A172 (cell line): ENCODE data around the gene HES5. TPM values are rescaled to one million over a fixed set of nuclear protein-coding genes. Genes with fewer than 3 reads are reported as not detected.
A peak's percentile ranks its signal among the peaks of the same experiment; 100 is the strongest.

Experiments used
- DNase-seq: peaks from one replicate; pipeline ENCODE4 v3.0.0-alpha.2; 2015; ENCODE audit warnings: low spot score
- total RNA-seq: library from RNA; depleted of rRNA; stranded (reverse); fragments of >200 nt; shearing (Covaris generic); gene quantifications from 2 replicates; pipeline ENCODE4 v1.2.3, GENCODE V29; 2014

HES5 gene
- total RNA-seq, 1 experiment from 2014 or later = not detected

GRCh38 chr1:2530513-2531361 lies 674 bp upstream of the HES5 start:
- no peak for DNase-seq

DNA sequence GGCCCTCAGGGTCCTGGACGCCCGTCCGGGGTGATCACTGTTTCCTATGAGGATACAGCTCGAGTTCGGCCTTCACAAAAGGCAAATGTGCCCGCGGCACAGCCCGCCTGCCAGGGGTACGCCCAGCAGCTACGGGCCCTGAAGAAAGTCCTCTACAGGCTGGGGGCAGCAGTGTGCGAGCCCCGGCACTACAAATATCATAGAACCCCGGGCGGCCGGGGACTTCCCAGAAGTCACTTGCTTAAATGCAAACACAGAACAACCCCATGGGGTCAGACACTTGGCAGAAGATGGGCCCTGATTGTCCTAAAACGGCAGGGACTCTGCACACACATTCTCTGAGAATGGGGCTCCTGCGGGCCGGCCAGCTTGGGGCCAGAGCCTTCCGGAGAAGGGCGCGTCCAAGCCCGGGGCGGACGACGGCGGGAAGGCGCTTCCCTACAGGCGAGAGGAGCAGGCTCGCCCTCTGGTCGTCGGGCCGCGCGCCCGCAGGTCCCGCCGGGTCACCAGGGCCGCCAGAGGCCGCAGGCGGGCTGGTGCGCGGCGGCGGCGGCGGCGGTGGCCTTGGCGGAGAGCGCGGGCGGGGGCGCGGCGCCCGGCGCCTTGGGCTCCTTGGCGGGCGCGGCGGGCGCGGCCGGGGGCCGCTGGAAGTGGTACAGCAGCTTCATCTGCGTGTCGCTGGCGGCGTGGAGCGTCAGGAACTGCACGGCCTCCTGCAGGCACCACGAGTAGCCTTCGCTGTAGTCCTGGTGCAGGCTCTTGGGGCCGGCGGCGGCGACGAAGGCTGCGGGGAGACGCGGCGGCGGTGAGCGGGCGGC lies 888 bp downstream of the HES5 start:
- no peak for DNase-seq

GRCh38 chr1:2528611-2528965 lies 1.5 kb downstream of the HES5 start:
- no peak for DNase-seq

GRCh38 chr1:2528016-2528415 lies 2.0 kb downstream of the HES5 start:
- no peak for DNase-seq

DNA sequence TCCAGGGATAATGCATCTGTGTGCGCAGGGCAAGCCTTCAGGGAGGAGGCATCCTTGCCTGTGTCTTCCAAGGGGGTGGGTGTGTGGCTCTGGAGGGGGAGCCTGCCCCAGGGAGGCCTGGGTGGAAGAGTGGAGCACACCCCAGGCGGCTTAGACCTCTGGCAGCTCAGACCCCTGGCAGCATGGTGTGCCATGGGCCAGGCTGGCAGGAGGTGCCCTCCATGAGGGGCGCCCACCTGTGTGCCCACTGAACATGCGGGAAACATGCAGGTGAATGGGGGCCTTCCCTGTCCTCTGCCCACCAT lies 2.6 kb downstream of the HES5 start:
- no peak for DNase-seq

GRCh38 chr1:2526824-2527555 lies 3.1 kb downstream of the HES5 start:
- DNase-seq = peak; percentile 48

- peak; percentile 69 for DNase-seq
Measured at GRCh38 chr1:2525920-2526823, 3.9 kb downstream of the HES5 start, which contains the start of gene PANK4. Gene PANK4 (minus strand): TSS chr1:2526596. CDS start chr1:2526587, 9 bp downstream.

DNA sequence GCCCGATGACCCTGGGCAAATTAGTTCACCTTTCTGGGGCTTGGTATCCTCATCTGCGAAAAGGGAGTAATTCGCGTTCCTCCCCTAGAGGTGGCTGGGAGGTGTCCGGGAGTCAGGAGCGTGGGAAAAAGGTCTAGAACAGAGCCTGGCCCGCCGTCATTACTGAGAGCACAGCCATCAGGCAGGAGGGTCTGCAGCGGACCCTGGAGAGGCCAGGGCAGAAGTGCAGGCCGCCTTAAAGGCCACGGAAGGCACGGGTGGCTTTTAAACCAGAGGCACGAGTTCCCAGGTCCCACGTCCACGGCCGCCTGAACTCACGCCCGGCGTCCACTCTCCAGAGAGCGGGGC lies 4.5 kb downstream of the HES5 start:
- DNase-seq = no peak

DNA sequence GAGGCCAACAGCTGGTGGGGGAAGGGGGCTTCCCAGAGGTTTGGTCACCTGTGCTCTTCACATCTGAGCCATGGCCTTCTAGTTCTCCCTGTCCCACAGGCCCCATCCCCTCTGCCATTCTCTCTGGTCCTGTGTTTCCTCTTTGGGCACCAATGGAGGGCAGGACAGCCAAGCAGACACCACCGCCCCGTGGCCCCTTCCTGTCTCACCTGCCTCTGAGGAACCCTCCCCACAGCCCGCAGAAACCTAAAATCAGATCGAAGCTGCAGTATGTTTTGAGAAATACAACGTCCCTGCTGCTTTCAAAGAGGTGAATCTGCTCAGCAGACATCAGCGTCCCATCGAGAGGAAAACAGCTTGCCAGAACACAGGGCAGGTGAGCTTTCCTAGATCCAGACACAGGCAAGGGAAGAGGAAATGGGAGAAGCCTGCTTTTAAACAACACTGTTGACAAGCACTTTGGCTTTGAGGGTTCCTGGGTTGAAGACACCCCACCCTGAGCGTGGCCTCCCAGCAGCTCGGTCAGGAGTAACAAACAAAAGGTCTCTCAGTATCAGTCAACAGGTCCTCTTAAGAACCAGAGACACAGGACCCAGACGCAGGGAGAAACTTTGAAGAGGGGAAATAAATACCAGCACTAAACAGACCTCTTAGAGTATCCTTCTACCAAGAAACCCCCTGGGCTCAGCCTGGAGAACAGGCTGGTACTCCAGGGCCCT lies 6.0 kb downstream of the HES5 start:
- no peak for DNase-seq

DNA sequence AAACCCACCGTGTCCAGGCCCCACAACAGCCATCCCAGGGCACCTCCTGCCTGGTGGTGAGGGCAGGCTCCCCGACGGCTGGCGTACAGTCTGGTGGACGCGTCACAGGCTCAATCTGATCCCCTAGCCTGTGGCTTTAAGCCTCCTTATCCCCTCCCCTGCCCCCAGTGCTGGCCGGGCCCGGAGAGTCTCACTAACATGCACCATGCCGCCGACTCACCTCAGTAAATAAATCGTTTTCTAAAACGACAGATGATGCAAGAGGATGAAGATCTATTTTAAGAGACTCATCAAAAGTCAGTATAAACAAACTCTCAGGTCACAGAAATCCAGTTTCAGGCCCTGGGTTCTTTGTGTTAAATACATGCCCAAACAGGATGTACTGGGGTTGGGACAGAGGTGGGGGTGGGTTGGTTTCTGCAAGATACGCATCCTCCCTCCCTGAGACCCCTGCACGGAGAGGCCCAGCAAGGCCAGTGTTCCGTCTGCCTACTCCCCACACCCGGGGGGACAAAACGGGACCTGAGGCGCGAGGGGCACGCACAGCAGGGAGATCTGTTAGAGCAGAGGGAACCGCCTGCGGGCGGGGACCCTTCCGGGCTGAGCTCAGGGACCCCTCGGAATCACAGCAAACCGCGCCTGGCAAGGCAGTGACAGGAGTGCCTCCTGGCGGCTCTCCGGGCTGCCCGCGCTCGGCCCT lies 6.7 kb downstream of the HES5 start:
- DNase-seq = no peak

DNA sequence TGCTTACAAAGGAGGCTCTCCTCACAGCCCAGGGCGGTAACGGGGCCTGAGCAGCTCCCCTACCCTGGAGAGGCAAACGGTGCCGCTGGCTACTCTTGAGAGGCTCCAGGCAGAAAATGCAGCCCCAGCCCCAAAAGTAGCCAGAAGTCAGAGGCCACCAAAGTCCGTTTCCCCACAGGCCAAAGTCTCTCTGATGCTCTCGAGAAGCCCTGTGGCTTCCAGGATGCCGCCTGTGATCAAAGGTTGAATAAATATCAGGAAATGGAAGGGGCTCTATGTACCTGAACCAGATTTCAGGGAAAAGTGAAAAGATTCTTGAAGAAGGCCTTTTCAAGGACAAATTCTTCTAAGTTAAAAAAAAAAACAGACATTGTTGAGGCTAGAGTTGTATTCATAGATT lies 7.8 kb downstream of the HES5 start:
- no peak for DNase-seq

- DNase-seq = no peak
Measured at GRCh38 chr1:2520806-2521205, 9.3 kb downstream of the HES5 start.

DNA sequence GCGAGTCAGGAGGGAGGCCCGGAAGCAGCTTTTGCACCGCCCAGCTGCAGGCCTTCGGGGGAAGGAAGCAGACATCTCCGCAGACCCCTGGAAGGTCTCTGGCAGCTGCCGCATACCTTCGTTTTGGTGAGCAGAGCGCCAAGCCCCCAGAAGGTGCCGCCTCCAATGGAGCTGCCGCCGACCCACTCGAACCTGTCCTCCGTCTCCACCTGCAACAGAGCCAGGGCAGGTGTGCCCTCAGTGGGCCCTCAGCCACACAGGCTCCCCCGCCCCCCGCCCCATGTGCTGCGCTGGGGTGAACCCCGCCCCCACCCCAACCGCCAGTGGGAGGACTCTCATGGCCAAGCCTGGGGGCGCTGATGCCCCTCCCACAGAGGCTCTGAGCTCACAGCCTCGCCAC lies 9.9 kb downstream of the HES5 start:
- no peak for DNase-seq

DNA sequence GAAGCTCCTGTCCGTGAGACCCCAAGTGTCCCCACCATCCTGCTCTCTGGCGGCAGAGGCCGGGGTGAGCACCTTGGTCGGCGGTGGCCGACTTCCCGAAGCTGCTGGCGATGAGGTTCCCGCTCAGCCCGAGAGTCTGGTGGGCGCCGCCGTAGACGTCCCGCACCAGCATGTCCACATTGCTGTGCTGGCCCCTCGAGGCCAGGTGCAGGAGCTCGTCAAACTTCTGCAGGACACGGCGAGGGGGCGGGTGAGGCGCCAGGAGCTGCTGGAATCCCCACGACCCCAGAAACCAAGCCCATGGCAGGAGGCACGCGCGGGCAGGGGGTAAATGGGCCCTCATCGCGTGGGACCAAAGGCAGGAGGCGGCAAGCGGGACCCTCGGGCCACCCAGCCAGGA lies 10.3 kb downstream of the HES5 start:
- no peak for DNase-seq

GRCh38 chr1:2519029-2519685 lies 10.9 kb downstream of the HES5 start:
- no peak for DNase-seq

GRCh38 chr1:2518528-2518927 lies 11.5 kb downstream of the HES5 start:
- DNase-seq = no peak

DNA sequence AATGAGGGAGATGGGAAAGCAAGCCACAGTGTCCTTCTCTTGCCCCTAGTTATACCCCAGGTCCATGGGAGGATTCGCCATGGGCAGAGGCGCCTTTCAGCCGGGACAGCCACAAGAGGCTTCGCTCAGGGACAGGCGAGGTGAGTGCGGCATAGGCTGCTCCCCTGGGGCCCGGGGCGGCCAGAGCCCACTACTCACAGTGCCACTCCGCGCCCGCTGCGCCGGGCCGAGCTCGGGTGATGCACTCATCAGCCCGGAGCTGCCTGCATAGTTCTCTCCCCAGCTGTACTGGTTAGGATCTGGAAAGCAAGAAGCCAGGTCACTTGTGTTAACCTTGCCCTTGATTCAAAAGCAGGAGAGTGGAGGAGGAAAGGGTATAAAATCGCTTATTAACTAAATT lies 12.1 kb downstream of the HES5 start:
- no peak for DNase-seq

- DNase-seq = no peak
Measured at GRCh38 chr1:2516946-2517345, 13.1 kb downstream of the HES5 start.

DNA sequence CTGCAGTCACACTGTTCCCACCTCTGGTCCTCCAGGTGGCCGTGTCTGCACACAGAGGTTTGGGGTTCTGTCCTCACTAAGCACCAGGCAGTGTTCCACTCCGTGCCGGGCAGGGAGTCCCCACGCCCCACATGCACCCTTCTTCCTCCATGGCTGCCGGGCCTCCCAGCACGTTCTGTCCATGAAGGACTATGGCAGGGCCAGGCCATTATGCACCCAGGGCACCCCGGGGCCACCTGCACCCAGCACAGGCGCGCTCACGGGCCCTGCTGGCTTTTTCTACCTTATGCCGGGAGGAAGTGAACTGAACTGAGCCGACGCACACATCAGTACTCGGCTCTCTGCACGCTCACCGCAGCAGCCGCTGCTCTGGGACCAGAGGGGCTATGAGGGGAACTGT lies 13.9 kb downstream of the HES5 start:
- no peak for DNase-seq

- DNase-seq = no peak
Measured at GRCh38 chr1:2515763-2516080, 14.3 kb downstream of the HES5 start.
